Ascending aorta (tissue), 2 donors: ENCODE measurements around the gene CDK19. TPM values are rescaled to one million over a fixed set of nuclear protein-coding genes. Genes with fewer than 3 reads are reported as not detected.

Source experiments
- DNase-seq, 2 donors: peaks; one replicate each; pipeline ENCODE4 v3.0.0-alpha.2; 2019; ENCODE audit warnings: low spot score in 2 of 2
- H3K27ac ChIP-seq, 2 donors: fragments of 200-600 bp; sonication (generic); one replicate each; pipeline ENCODE4 v1.5.1; 2016 to 2017; ENCODE audit warnings: mild to moderate bottlenecking in 1 of 2
- H3K27me3 ChIP-seq: fragments of 200-600 bp; sonication (generic); one replicate; pipeline ENCODE4 v1.5.1; 2017
- H3K36me3 ChIP-seq, 2 donors: fragments of 200-600 bp; sonication (generic); one replicate each; pipeline ENCODE4 v1.5.1; 2016
- H3K4me1 ChIP-seq, 2 donors: fragments of 200-600 bp; sonication (generic); one replicate each; pipeline ENCODE4 v1.5.1; 2016 to 2017; ENCODE audit warnings: mild to moderate bottlenecking in 1 of 2
- H3K4me3 ChIP-seq, 2 donors: fragments of 200-600 bp; sonication (generic); one replicate each; pipeline ENCODE4 v1.5.1; 2016 to 2017; ENCODE audit warnings: mild to moderate bottlenecking in 1 of 2
- H3K9me3 ChIP-seq, 2 donors: fragments of 200-600 bp; sonication (generic); one replicate each; pipeline ENCODE4 v1.5.1; 2016
- intact Hi-C: fragments of 100-400 bp; cut with DNase I; formaldehyde crosslinking; loops from one replicate; pipeline ENCODE4 v1.15.1; 2023
- total RNA-seq: library from RNA; depleted of rRNA; stranded (reverse); fragments of >200 nt; gene quantifications from one replicate; pipeline ENCODE4 v1.1.0, GENCODE V29; 2016
- TF ChIP-seq, protein P1 (sequence below), 3 experiments: fragments of 200-600 bp in 2 of 3; fragments of 450-650 bp in 1 of 3; sonication (generic) in 2 of 3; IDR thresholded peaks; one replicate each; pipeline ENCODE4 v1.5.1; 2016 to 2019; ENCODE audit warnings: antibody characterized with exemption in 3 of 3, mild to moderate bottlenecking in 1 of 3, moderate library complexity in 1 of 3

CDK19 gene
- total RNA-seq, 1 donor from 2014 or later = 5.2 TPM

DNA sequence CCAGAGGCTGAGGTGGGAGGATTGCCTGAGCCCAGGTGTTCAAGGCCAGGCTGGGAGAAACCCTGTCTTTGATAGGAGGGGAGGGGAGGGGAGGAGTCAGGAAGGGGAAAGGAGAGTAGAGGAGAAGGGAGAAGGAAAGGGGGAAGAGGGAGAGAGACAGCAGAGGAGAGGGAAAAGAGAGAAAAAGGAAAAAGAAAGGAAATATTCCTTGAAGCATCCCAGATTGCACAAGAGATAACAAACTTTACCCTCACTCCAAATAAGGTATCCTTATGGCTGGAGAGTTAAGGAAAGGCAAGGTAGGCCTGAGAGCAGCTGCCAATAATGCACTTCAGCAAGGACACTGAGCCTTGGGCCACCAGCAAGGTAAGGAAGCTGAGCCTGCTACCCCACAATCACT is 172.6 kb downstream of the CDK19 start:
- TF ChIP-seq, protein P1, sequence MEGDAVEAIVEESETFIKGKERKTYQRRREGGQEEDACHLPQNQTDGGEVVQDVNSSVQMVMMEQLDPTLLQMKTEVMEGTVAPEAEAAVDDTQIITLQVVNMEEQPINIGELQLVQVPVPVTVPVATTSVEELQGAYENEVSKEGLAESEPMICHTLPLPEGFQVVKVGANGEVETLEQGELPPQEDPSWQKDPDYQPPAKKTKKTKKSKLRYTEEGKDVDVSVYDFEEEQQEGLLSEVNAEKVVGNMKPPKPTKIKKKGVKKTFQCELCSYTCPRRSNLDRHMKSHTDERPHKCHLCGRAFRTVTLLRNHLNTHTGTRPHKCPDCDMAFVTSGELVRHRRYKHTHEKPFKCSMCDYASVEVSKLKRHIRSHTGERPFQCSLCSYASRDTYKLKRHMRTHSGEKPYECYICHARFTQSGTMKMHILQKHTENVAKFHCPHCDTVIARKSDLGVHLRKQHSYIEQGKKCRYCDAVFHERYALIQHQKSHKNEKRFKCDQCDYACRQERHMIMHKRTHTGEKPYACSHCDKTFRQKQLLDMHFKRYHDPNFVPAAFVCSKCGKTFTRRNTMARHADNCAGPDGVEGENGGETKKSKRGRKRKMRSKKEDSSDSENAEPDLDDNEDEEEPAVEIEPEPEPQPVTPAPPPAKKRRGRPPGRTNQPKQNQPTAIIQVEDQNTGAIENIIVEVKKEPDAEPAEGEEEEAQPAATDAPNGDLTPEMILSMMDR (IDR thresholded peaks at IDR 0.05) = no peak
- Histone ChIP-seq H3K27me3 (no peaks in the 10 kb centered on the region), H3K4me3 (no peak overlapping the region), H3K9me3 (no peaks in the 10 kb centered on the region), H3K36me3 (peaks cover 4 to 10% of the 10 kb centered on the region in 2 donors), H3K4me1 (no peaks in the 10 kb centered on the region), H3K27ac (no peak overlapping the region)
- intact Hi-C loops = no loop called here
- no peak for DNase-seq

DNA sequence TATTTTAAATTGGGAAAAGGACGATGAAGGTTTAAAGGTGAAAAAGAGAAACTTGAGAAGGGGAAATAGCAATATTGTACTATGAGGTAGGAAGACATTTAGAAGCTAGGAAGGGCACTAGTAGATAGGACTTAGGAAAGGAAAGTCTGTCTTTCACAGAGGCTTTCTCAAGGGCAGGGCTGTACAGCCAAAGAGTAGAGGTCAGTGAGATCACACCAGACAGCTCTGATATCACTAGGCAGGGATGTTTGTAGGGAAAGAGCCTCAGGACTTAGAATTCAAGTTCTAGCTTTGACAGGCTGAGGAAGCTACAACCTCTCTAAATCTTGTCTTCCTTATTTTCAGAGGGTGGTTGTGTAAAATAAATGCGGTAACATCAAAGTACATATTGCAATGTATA is 178.5 kb downstream of the CDK19 start:
- intact Hi-C loops = no loop called here
- Histone ChIP-seq H3K36me3 (no peaks in the 10 kb centered on the region), H3K9me3 (no peaks in the 10 kb centered on the region), H3K4me1 (no peaks in the 10 kb centered on the region), H3K27me3 (no peaks in the 10 kb centered on the region), H3K4me3 (no peak overlapping the region), H3K27ac (no peak overlapping the region)
- TF ChIP-seq, protein P1 (IDR thresholded peaks at IDR 0.05) = no peak
- no peak for DNase-seq

DNA sequence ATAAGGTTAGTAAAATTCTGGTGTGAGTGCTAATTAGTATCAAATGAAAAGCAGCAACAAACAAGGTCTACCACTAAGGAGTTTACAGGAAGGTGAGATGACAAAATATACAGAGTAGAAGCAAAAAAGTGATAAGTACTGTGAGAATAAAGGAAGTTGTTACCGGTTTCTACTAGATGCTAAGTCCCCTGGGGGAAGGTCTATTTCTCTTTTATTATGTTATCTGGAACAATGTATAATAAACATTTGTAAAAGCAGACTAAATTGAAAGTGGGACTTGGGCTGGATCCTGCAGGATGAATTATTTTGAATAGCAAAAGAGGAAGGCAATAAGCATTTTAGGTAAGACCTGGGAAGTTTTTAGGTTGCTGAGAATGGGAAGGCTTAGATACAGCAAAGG is 180.2 kb downstream of the CDK19 start:
- DNase-seq = no peak
- no peaks in the 10 kb centered on the region for H3K27me3 ChIP-seq
- TF ChIP-seq, protein P1 (IDR thresholded peaks at IDR 0.05) = no peak
- H3K36me3 ChIP-seq = no peaks in the 10 kb centered on the region
- no peak overlapping the region for H3K27ac ChIP-seq
- H3K4me1 ChIP-seq = no peaks in the 10 kb centered on the region
- H3K9me3 ChIP-seq = no peaks in the 10 kb centered on the region
- no peak overlapping the region for H3K4me3 ChIP-seq
- intact Hi-C loops = no loop called here

DNA sequence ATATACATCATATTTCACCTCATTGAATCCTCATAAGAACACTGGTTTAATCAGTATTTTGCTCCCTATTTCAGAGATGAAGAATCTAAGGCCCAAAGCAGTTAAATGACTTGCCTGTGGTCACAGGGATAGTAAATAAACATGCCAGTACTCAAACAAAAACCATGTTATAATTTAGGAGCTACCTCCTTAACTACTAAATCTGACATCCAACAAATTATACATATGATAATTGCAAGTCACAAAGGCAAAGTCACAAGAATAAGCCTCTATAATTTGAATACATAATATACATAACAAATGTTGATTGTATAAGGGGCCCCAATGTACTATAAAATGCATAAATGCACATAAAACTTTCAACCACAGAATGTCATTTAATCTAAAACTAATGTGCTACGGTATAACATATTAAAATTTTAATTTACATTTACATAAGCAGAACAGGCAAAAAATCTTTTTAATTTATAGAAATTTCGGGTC is 181.5 kb downstream of the CDK19 start:
- intact Hi-C loops = no loop called here
- Histone ChIP-seq H3K27ac (no peak overlapping the region), H3K4me1 (no peaks in the 10 kb centered on the region), H3K9me3 (no peaks in the 10 kb centered on the region), H3K27me3 (no peaks in the 10 kb centered on the region), H3K4me3 (no peak overlapping the region), H3K36me3 (no peaks in the 10 kb centered on the region)
- TF ChIP-seq, protein P1 (IDR thresholded peaks at IDR 0.05) = no peak
- DNase-seq = no peak

DNA sequence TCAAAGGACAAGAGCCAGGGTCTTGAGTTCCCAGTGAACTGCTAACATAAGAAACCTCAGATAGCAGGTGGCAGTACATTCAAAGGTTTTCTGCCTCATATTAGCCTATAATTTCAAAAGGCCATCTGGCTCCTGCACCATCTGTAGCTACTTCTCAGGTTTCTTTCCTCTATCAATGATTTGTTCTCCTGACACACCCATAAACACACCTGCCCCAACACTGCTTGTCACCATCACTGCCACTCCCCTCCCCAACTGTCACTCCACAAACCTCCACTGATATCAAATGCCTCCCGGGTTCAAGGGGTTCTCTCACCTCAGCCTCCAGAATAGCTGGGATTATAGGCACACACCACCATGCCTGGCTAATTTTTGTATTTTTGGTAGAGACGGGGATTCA is 186.1 kb downstream of the CDK19 start:
- no peak overlapping the region for H3K27ac ChIP-seq
- intact Hi-C loops = no loop called here
- H3K36me3 ChIP-seq = no peaks in the 10 kb centered on the region
- no peaks in the 10 kb centered on the region for H3K9me3 ChIP-seq
- no peaks in the 10 kb centered on the region for H3K27me3 ChIP-seq
- TF ChIP-seq, protein P1 (IDR thresholded peaks at IDR 0.05) = no peak
- no peak for DNase-seq
- no peaks in the 10 kb centered on the region for H3K4me1 ChIP-seq
- no peak overlapping the region for H3K4me3 ChIP-seq

DNA sequence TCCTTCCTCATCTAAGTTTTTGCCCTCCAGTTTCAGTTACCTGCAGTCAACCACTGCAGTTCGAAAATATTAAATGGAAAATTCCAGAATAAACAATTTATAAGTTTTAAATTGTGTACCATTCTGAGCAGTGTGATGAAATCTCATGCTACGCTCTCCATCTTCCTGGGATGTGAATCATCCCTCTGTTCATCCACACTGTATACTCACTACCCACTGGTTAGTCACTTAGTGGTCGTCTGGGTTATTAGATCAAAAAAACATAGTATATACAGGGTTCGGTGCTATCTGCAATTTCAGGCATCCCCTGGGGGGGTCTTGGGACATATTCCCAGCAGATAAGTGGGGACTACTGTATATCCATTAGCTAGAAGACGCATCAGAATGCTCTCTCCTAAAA is 186.9 kb downstream of the CDK19 start:
- H3K4me1 ChIP-seq = no peaks in the 10 kb centered on the region
- H3K36me3 ChIP-seq = no peaks in the 10 kb centered on the region
- H3K9me3 ChIP-seq = no peaks in the 10 kb centered on the region
- TF ChIP-seq, protein P1 (IDR thresholded peaks at IDR 0.05) = no peak
- no peak for DNase-seq
- no peaks in the 10 kb centered on the region for H3K27me3 ChIP-seq
- H3K4me3 ChIP-seq = no peak overlapping the region
- intact Hi-C loops = no loop called here
- H3K27ac ChIP-seq = no peak overlapping the region
